H1 (cell line): ENCODE results near the gene LRP1. TPM values are rescaled to one million over a fixed set of nuclear protein-coding genes. Genes with fewer than 3 reads are reported as not detected.

Experiments used
- CTCF ChIA-PET: fragments of 300-600 bp; sonication (Branson Sonifier 250); formaldehyde crosslinking; loops from one replicate; lab custom pipeline; 2021; ENCODE audit not compliant: partially characterized antibody; lab: Charles Lee
- POLR2A ChIA-PET: fragments of 300-600 bp; sonication (Branson Sonifier 250); formaldehyde crosslinking; loops from one replicate; lab custom pipeline; 2021; ENCODE audit warnings: inconsistent platforms; ENCODE audit not compliant: partially characterized antibody; lab: Charles Lee
- DNase-seq, 2 experiments: peaks; one replicate each; pipeline versions ENCODE4 v3.0.0 to v3.0.0-alpha.2; 2010 to 2022; ENCODE audit warnings: low spot score in 2 of 2, low read depth in 1 of 2, mixed read lengths in 1 of 2
- FAIRE-seq: peaks from 2 replicates; lab custom pipeline; 2011; peaks lifted over from hg19 to GRCh38; lab: Jason Lieb, UNC
- H2AFZ ChIP-seq: 2 replicates; pipeline ENCODE4 v1.8.1; 2012; ENCODE audit warnings: low read length, inconsistent platforms
- H2AK5ac ChIP-seq: 2 replicates; pipeline ENCODE4 v1.6.1; 2013; ENCODE audit warnings: low read depth, low read length
- H2BK120ac ChIP-seq: replicated peaks from 2 replicates; pipeline ENCODE3; 2013; ENCODE audit warnings: low read depth, low read length, inconsistent platforms
- H2BK12ac ChIP-seq: 2 replicates; pipeline ENCODE4 v1.6.1; 2013; ENCODE audit warnings: low read depth, low read length
- H2BK15ac ChIP-seq: 2 replicates; pipeline ENCODE4 v1.6.1; 2013; ENCODE audit warnings: low read length
- H2BK20ac ChIP-seq: 2 replicates; pipeline ENCODE4 v1.6.1; 2013; ENCODE audit warnings: low read length
- H2BK5ac ChIP-seq: 2 replicates; pipeline ENCODE4 v1.6.1; 2013; ENCODE audit warnings: low read depth, low read length
- H3K14ac ChIP-seq: 2 replicates; pipeline ENCODE4 v1.6.1; 2013; ENCODE audit warnings: inconsistent platforms; ENCODE audit not compliant: insufficient read length
- H3K18ac ChIP-seq: 2 replicates; pipeline ENCODE4 v1.6.1; 2013; ENCODE audit warnings: low read length; ENCODE audit errors: extremely low read depth
- H3K23ac ChIP-seq: 2 replicates; pipeline ENCODE4 v1.6.1; 2013; ENCODE audit warnings: inconsistent platforms; ENCODE audit not compliant: insufficient read length
- H3K23me2 ChIP-seq: 2 replicates; pipeline ENCODE4 v1.6.1; 2013; ENCODE audit warnings: low read depth, low read length
- H3K27ac ChIP-seq: 2 replicates; pipeline ENCODE4 v1.6.1; 2011; ENCODE audit warnings: low read depth, low read length, inconsistent platforms
- H3K27me3 ChIP-seq, 4 experiments: replicated peaks in 1 of 4; 1 replicate in 1 of 4; 2 replicates in 3 of 4; pipeline versions ENCODE4 v1.6.1 to v1.8.1; 2011 to 2013; ENCODE audit warnings: low read length in 3 of 4, mild to moderate bottlenecking in 3 of 4, inconsistent platforms in 2 of 4, mixed read lengths in 2 of 4, moderate library complexity in 1 of 4; ENCODE audit not compliant: control insufficient read depth in 3 of 4, insufficient read depth in 3 of 4; ENCODE audit errors: extremely low read depth in 1 of 4
- H3K36me3 ChIP-seq, 4 experiments: 2 replicates each; pipeline versions ENCODE4 v1.6.1 to v1.8.1; 2011 to 2013; ENCODE audit warnings: mild to moderate bottlenecking in 4 of 4, low read length in 3 of 4, moderate library complexity in 2 of 4, control low read depth in 1 of 4, inconsistent platforms in 1 of 4; ENCODE audit not compliant: insufficient read depth in 4 of 4, control insufficient read depth in 2 of 4
- H3K4ac ChIP-seq: replicated peaks from 2 replicates; pipeline ENCODE3; 2013; ENCODE audit warnings: low read length, low read depth, mixed read lengths, inconsistent platforms; ENCODE audit not compliant: insufficient read length
- H3K4me1 ChIP-seq, 4 experiments: replicated peaks in 1 of 4; 1 replicate in 1 of 4; 2 replicates in 3 of 4; pipeline versions ENCODE4 v1.6.1 to v1.8.1; 2011 to 2013; ENCODE audit warnings: low read length in 3 of 4, inconsistent platforms in 2 of 4, mixed read lengths in 1 of 4; ENCODE audit not compliant: insufficient read depth in 4 of 4, control insufficient read depth in 3 of 4
- H3K4me2 ChIP-seq, 2 experiments: 2 replicates each; pipeline versions ENCODE4 v1.6.1 to v1.8.1; 2011 to 2013; ENCODE audit warnings: low read depth in 2 of 2, low read length in 2 of 2, control low read depth in 1 of 2, inconsistent platforms in 1 of 2, mild to moderate bottlenecking in 1 of 2; ENCODE audit not compliant: insufficient read depth in 1 of 2
- H3K4me3 ChIP-seq, 4 experiments: fragments of 200-600, 300-600 bp in 1 of 4; sonication (generic), shearing (Covaris generic), sonication (Bioruptor Twin) in 1 of 4; 2 replicates each; pipeline versions ENCODE4 v1.5.1 to v1.8.1; 2011 to 2016; ENCODE audit warnings: low read length in 4 of 4, low read depth in 3 of 4, control low read depth in 2 of 4, inconsistent platforms in 2 of 4, mild to moderate bottlenecking in 2 of 4, mixed read lengths in 1 of 4, moderate library complexity in 1 of 4; ENCODE audit not compliant: insufficient read depth in 2 of 4; ENCODE audit errors: extremely low read depth in 1 of 4
- H3K56ac ChIP-seq: replicated peaks from 2 replicates; pipeline ENCODE3; 2013; ENCODE audit warnings: low read depth, mild to moderate bottlenecking, mixed read lengths, low read length, inconsistent platforms; ENCODE audit not compliant: insufficient read length
- H3K79me1 ChIP-seq: 2 replicates; pipeline ENCODE4 v1.6.1; 2013; ENCODE audit warnings: low read depth, low read length, control low read depth
- H3K79me2 ChIP-seq, 2 experiments: 2 replicates each; pipeline versions ENCODE4 v1.6.1 to v1.8.1; 2012 to 2013; ENCODE audit warnings: low read length in 2 of 2, mild to moderate bottlenecking in 2 of 2, inconsistent platforms in 1 of 2; ENCODE audit not compliant: insufficient read depth in 2 of 2, control insufficient read depth in 1 of 2
- H3K9ac ChIP-seq, 4 experiments: replicated peaks in 1 of 4; 1 replicate in 1 of 4; 2 replicates in 3 of 4; pipeline versions ENCODE4 v1.6.1 to v1.8.1; 2011 to 2013; ENCODE audit warnings: low read depth in 3 of 4, low read length in 3 of 4, control low read depth in 2 of 4, mild to moderate bottlenecking in 2 of 4, moderate library complexity in 2 of 4, inconsistent platforms in 1 of 4; ENCODE audit errors: extremely low read depth in 1 of 4
- H3K9me3 ChIP-seq, 2 experiments: 2 replicates each; pipeline versions ENCODE4 v1.6.1 to v1.8.1; 2012 to 2013; ENCODE audit warnings: mild to moderate bottlenecking in 2 of 2, moderate library complexity in 2 of 2, control low read depth in 1 of 2, inconsistent platforms in 1 of 2, low read depth in 1 of 2, low read length in 1 of 2, mixed read lengths in 1 of 2; ENCODE audit not compliant: insufficient read depth in 2 of 2
- H4K20me1 ChIP-seq, 2 experiments: replicated peaks in 1 of 2; 2 replicates each; pipeline versions ENCODE3 to v1.8.1; 2011 to 2013; ENCODE audit warnings: inconsistent platforms in 2 of 2, low read length in 2 of 2, mild to moderate bottlenecking in 1 of 2; ENCODE audit not compliant: insufficient read depth in 2 of 2, control insufficient read depth in 1 of 2
- H4K5ac ChIP-seq: 2 replicates; pipeline ENCODE4 v1.6.1; 2013; ENCODE audit warnings: low read length, low read depth, mixed read lengths, inconsistent platforms; ENCODE audit not compliant: insufficient read length
- H4K8ac ChIP-seq: 2 replicates; pipeline ENCODE4 v1.8.0; 2013; ENCODE audit warnings: mild to moderate bottlenecking, moderate library complexity, low read length, inconsistent platforms; ENCODE audit not compliant: insufficient read depth; ENCODE audit errors: extremely low read depth
- H4K91ac ChIP-seq: replicated peaks from 2 replicates; pipeline ENCODE3; 2013; ENCODE audit warnings: low read length, mixed read lengths, inconsistent platforms; ENCODE audit not compliant: insufficient read length
- BACH1 ChIP-seq: IDR thresholded peaks from 2 replicates; pipeline ENCODE4 v1.6.1; 2012; ENCODE audit warnings: low read length, improper control_type of control experiment
- BRCA1 ChIP-seq: IDR thresholded peaks from 2 replicates; pipeline ENCODE4 v1.6.1; 2012; ENCODE audit warnings: low read depth, low read length, improper control_type of control experiment
- CHD2 ChIP-seq: IDR thresholded peaks from 2 replicates; pipeline ENCODE4 v1.6.1; 2012; ENCODE audit warnings: low read length, improper control_type of control experiment
- CREB1 ChIP-seq: IDR thresholded peaks from 2 replicates; pipeline ENCODE4 v1.6.1; 2012; ENCODE audit warnings: inconsistent platforms
- EGR1 ChIP-seq: IDR thresholded peaks from 2 replicates; pipeline ENCODE4 v1.6.1; 2011; ENCODE audit warnings: low read depth, low read length, borderline replicate concordance
- EP300 ChIP-seq, 2 experiments: IDR thresholded peaks; 1 replicate in 1 of 2; 2 replicates in 1 of 2; pipeline ENCODE4 v1.6.1; 2011 to 2012; ENCODE audit warnings: low read depth in 2 of 2, low read length in 2 of 2, mild to moderate bottlenecking in 2 of 2, borderline replicate concordance in 1 of 2, inconsistent platforms in 1 of 2, moderate library complexity in 1 of 2
- JUN ChIP-seq: IDR thresholded peaks from 2 replicates; pipeline ENCODE4 v1.6.1; 2011; ENCODE audit warnings: low read depth, mild to moderate bottlenecking, improper control_type of control experiment, low read length
- KDM1A ChIP-seq: fragments of 200-600, 300-600 bp; sonication (generic); IDR thresholded peaks from 2 replicates; pipeline ENCODE4 v1.7.1; 2016; ENCODE audit warnings: mild to moderate bottlenecking, low read length, borderline replicate concordance
- PHF8 ChIP-seq: fragments of 200-600 bp; sonication (generic); conservative IDR thresholded peaks from 2 replicates; pipeline ENCODE4 v1.7.1; 2012; ENCODE audit warnings: low read depth, mild to moderate bottlenecking, inconsistent platforms, low read length, moderate library complexity
- POU5F1 ChIP-seq: IDR thresholded peaks from 2 replicates; pipeline ENCODE4 v1.6.1; 2011; ENCODE audit warnings: low read depth, mild to moderate bottlenecking, low read length, moderate library complexity
- SIRT6 ChIP-seq: IDR thresholded peaks from one replicate; pipeline ENCODE4 v1.7.1; 2012; ENCODE audit warnings: low read length, inconsistent platforms
- SP2 ChIP-seq: IDR thresholded peaks from 2 replicates; pipeline ENCODE4 v1.6.1; 2012; ENCODE audit warnings: mild to moderate bottlenecking, low read length, inconsistent platforms
- SRF ChIP-seq: IDR thresholded peaks from 2 replicates; pipeline ENCODE4 v1.6.1; 2011; ENCODE audit warnings: mild to moderate bottlenecking, low read depth, low read length, moderate library complexity
- WGBS, 2 experiments: shearing (Covaris generic) in 1 of 2; methylation state at CpG; one replicate each; pipeline versions ENCODE4 v1.1.6 to v1.1.7; 2013 to 2015; ENCODE audit warnings: low lambda C conversion rate in 2 of 2, mixed read lengths in 2 of 2, inconsistent platforms in 1 of 2, low coverage in 1 of 2, missing lambda C conversion rate in 1 of 2; ENCODE audit not compliant: insufficient replicate concordance in 2 of 2, insufficient coverage in 1 of 2, insufficient read length in 1 of 2; ENCODE audit errors: extremely low coverage in 1 of 2, missing lambda C conversion rate in 1 of 2; 5-methylcytosine and 5-hydroxymethylcytosine counted together
- polyA plus RNA-seq, 7 experiments: library from polyadenylated mRNA; depleted of rRNA in 3 of 7; stranded (reverse) in 5 of 7; unstranded in 2 of 7; fragments of >200 nt in 5 of 7; fragments of 200-250 nt in 2 of 7; gene quantifications; 1 replicate in 5 of 7; 2 replicates in 1 of 7; 4 replicates in 1 of 7; pipeline versions ENCODE4 v1.2.1 to v1.2.3, GENCODE V29; 2011 to 2013; ENCODE audit warnings: missing spikeins in 2 of 7, mixed read lengths in 2 of 7
- total RNA-seq: library from RNA; stranded (reverse); fragmentation: NEBNext Ultra II Directional; extraction: Animal tissue kit (Norgen Biotek cat#: 25700); gene quantifications from 2 replicates; pipeline ENCODE4 v1.2.1, GENCODE V29; 2021

LRP1 gene
- total and polyA plus RNA-seq, 2 of the 8 experiments (the other 6 are each of a cell fraction or from before 2014, with no cell fraction given) = 35.3 to 92.5 TPM

GRCh38 chr12:57176846-57177245 lies 48.6 kb downstream of the LRP1 start:
- H4K20me1 ChIP-seq = peaks cover 4 to 19% of the 10 kb centered on the region in 2 experiments
- no peak overlapping the region for H3K9ac ChIP-seq
- no peak overlapping the region for H2AK5ac ChIP-seq
- no peak overlapping the region for H4K91ac ChIP-seq
- 93% methylated on average over 9 of the region's 9 CpGs; no CpG with 5 or more reads in 1 of the 2 experiments for WGBS, 2 experiments
- DNase-seq = no peak
- ChIA-PET CTCF (interaction anchor here (1.1 to 21.9 kb wide), 14 partner anchors 10 to 191 kb away, joined by 3 to 389 read pairs (median 11); partner anchors contain the start of genes LRP1, LRP1-AS, STAT6 and TAC3), POLR2A (interaction anchor here (1.2 to 9.9 kb wide), 8 partner anchors 13 to 66 kb away, joined by 3 to 91 read pairs (median 4); partner anchors contain the start of genes SHMT2 and STAT6)
- no peak for FAIRE-seq
- H3K27me3 ChIP-seq = no peaks in the 10 kb centered on the region
- no peak overlapping the region for H2BK20ac ChIP-seq
- no peaks in the 10 kb centered on the region for H3K79me1 ChIP-seq
- no peak overlapping the region for H3K4ac ChIP-seq
- H3K56ac ChIP-seq = no peak overlapping the region
- H2BK5ac ChIP-seq = no peak overlapping the region
- H2BK120ac ChIP-seq = no peak overlapping the region
- no peak overlapping the region for H2AFZ ChIP-seq
- no peaks in the 10 kb centered on the region for H3K4me1 ChIP-seq
- H3K27ac ChIP-seq = no peak overlapping the region
- peak overlapping the region; percentile 14; the same call in 1 of the 2 replicates for H4K8ac ChIP-seq
- no peak overlapping the region for H3K23ac ChIP-seq
- H2BK12ac ChIP-seq = no peak overlapping the region
- no peaks in the 10 kb centered on the region for H3K9me3 ChIP-seq
- H2BK15ac ChIP-seq = no peak overlapping the region
- H3K4me2 ChIP-seq = no peak overlapping the region
- TF ChIP-seq POU5F1 = no peak
- no peak for TF ChIP-seq SP2
- TF ChIP-seq EGR1 = no peak
- TF ChIP-seq CREB1 = no peak
- no peak for TF ChIP-seq SRF
- TF ChIP-seq BRCA1 = no peak
- TF ChIP-seq EP300 (IDR thresholded peaks at IDR 0.05; ENCODE audit: borderline replicate concordance in 1 of 2, low read depth in 2 of 2, low read length in 2 of 2) = no peak
- no peak for TF ChIP-seq BACH1
- TF ChIP-seq SIRT6 = no peak
- TF ChIP-seq PHF8 = no peak
- no peak for TF ChIP-seq CHD2
- TF ChIP-seq JUN = no peak
- TF ChIP-seq KDM1A = no peak
- H3K4me3 ChIP-seq = no peak overlapping the region
- H4K5ac ChIP-seq = no peak overlapping the region
- H3K79me2 ChIP-seq = no peaks in the 10 kb centered on the region
- H3K23me2 ChIP-seq = no peaks in the 10 kb centered on the region
- H3K36me3 ChIP-seq = peaks cover 38 to 68% (median 60%) of the 10 kb centered on the region in 4 experiments
- no peak overlapping the region for H3K18ac ChIP-seq
- H3K14ac ChIP-seq = no peak overlapping the region
